HG03460 (cell line): ENCODE data around the gene FBXO7.

Experiments used
- ATAC-seq: cut with Tn5 transposase; IDR thresholded peaks from one replicate; pipeline ENCODE4 v1.9.1; 2021; ENCODE audit not compliant: unreplicated experiment

FBXO7 gene

GRCh38 chr22:32531228-32531627, 56.6 kb downstream of the FBXO7 start:
- ATAC-seq = no peak

GRCh38 chr22:32531931-32532819, 57.6 kb downstream of the FBXO7 start:
- no peak for ATAC-seq

- ATAC-seq = no peak
These were observed 58.2 kb downstream of the FBXO7 start for GRCh38 chr22:32532820-32533128.

- no peak for ATAC-seq
These were observed 58.9 kb downstream of the FBXO7 start for GRCh38 chr22:32533265-32534111.

GRCh38 chr22:32534252-32535235, 59.9 kb downstream of the FBXO7 start:
- no peak for ATAC-seq

GRCh38 chr22:32535531-32536190, 61.0 kb downstream of the FBXO7 start:
- no peak for ATAC-seq

- no peak for ATAC-seq
These were observed 61.7 kb downstream of the FBXO7 start for GRCh38 chr22:32536352-32536751.

- no peak for ATAC-seq
These were observed 63.9 kb downstream of the FBXO7 start for GRCh38 chr22:32538521-32538920.

- ATAC-seq = no peak
These were observed 65.2 kb downstream of the FBXO7 start for GRCh38 chr22:32539631-32540421.

GRCh38 chr22:32541481-32541880, 66.9 kb downstream of the FBXO7 start:
- no peak for ATAC-seq

GRCh38 chr22:32542066-32542676, 67.6 kb downstream of the FBXO7 start:
- ATAC-seq = no peak

- no peak for ATAC-seq
These were observed 68.2 kb downstream of the FBXO7 start for GRCh38 chr22:32542677-32543357.

GRCh38 chr22:32544953-32545558, 70.4 kb downstream of the FBXO7 start:
- ATAC-seq = no peak

- no peak for ATAC-seq
These were observed 71.2 kb downstream of the FBXO7 start for GRCh38 chr22:32545801-32546200.

GRCh38 chr22:32546496-32546895, 71.9 kb downstream of the FBXO7 start:
- ATAC-seq = no peak

GRCh38 chr22:32546935-32547334, 72.3 kb downstream of the FBXO7 start:
- ATAC-seq = no peak

GRCh38 chr22:32548039-32548438, 73.4 kb downstream of the FBXO7 start:
- ATAC-seq = no peak
